M059J (cell line): ENCODE measurements around the gene ATXN7. TPM values are rescaled to one million over a fixed set of nuclear protein-coding genes. Genes with fewer than 3 reads are reported as not detected.

ENCODE experiments used
- DNase-seq: peaks from one replicate; pipeline ENCODE4 v3.0.0-alpha.2; 2012; ENCODE audit warnings: low read depth
- total RNA-seq: library from RNA; depleted of rRNA; stranded (reverse); fragments of >200 nt; shearing (Covaris generic); gene quantifications from 2 replicates; pipeline ENCODE4 v1.2.3, GENCODE V29; 2014

ATXN7 gene
- total RNA-seq, 1 experiment from 2014 or later, result 5.4 TPM

DNA sequence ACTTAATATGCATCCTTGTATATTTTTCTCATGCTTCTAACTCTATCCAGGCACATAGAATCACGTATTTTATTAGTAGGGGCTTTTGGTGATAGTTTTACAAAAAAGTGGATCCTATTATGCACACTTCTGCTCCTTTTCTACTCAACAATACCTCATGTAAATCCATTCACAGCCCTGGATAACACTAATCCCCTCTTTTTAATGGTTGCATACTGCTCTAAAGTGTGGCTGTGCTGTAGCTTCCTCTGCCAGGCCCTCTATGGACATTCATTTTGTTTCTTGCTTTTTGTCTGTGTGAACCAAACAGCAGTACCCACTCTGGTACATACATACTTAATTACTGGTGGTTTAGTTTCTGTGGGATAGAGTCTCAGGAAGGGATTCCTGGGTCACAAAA is 99.8 kb downstream of the ATXN7 start:
- DNase-seq, result no peak

DNA sequence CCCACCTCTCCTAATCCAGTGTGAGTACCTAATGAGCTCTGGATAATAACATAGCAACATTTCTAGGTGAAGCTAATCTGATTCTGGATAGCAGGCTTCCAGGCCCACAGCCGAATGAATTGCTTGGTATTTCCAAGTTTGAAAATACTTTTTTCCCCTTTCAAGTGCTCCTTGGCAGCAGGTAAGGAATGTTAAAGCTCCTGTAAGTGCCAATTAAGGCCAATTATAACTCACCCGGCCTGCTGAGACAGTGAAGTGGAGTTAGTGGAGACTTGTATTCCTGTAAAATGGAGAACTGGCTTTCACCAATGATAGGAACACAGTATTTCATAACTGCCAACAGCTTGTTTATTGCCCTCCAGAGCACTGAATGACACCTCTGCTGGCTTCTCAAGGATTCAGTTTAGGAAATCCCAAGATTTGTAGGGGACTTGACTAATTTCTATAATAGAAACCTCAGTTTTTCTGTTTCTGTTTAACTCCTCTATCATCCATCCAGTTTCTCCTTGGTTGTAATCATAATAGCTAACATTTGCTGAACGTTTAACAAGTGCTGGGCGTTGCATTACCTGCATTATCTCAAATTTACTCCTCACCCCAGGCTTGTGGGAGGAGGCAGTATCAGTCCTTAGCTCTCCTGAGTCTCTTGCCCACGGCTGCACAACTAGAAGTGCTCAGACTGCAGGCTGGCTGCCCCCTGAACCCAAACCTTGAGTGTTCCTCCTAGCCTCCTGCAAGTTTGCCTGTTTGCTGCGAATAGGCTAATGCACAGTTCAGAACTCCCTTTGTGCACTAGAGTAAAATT is 101.2 kb downstream of the ATXN7 start:
- no peak for DNase-seq

GRCh38 chr3:63966007-63966406 is 102.3 kb downstream of the ATXN7 start:
- DNase-seq, result no peak

GRCh38 chr3:63966871-63967270 is 103.2 kb downstream of the ATXN7 start:
- no peak for DNase-seq

- peak; percentile 40 for DNase-seq
Observed at GRCh38 chr3:63967675-63968611, 104.3 kb downstream of the ATXN7 start.

GRCh38 chr3:63968612-63969350 is 105.1 kb downstream of the ATXN7 start:
- peak; percentile 41 for DNase-seq

DNA sequence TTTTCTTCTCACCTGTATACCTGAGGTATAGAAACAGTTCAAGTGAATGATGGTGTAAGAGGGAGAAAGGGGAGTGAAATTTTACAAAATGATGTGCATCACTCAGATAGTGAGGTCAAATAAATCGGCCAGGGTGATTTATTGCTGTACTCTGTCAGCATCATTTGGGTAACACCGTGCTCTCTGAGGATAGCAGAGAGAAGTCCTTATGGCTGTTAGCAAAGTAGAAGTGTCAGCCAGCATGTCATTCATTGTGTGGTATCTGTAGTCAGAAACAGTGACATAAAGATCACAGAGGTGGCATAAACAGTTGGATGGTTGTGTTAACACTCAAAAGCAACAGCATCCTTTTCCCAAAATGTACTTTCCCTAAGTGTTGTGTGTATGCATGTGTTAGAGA is 106.2 kb downstream of the ATXN7 start:
- no peak for DNase-seq

- DNase-seq, result no peak
Observed at GRCh38 chr3:63970631-63971475, 107.2 kb downstream of the ATXN7 start.

DNA sequence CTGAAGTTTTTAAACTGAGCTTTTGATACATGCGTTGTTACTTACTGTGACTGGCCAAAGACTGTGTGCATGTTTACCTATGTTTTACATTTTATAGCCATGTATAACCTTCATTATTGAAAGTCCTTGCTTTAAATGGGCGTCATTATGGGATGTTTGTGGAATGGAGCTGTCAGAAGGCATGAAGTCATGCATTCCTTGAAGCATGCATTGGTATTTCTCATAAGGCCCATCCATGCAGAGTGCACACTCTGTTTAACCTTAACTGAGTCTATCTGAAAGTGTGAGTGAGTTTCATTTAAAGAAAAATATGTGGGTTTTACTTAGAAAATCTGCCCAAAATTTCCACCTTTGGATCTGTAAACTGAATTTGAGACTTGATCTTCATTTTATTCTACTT is 108.5 kb downstream of the ATXN7 start:
- DNase-seq, result peak; percentile 25

DNA sequence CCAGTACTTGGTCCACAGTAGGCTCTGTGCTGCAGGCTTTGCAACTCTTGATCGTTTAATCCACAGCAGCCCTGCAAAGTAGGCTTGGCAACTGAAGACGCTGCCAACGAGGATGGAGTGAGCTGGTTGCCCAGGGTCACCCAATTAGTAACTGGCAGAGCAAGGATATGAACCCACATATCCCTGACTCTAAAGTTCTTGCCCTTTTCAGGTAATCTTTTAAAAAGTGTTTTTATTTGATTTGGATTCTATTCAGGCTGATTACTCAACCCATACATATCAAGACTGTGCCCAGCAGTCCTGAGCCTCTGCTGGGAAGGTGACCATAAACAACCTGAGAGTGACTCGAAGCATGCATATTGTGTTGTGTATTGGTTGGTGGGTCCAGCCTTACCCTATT is 109.3 kb downstream of the ATXN7 start:
- DNase-seq, result no peak

DNA sequence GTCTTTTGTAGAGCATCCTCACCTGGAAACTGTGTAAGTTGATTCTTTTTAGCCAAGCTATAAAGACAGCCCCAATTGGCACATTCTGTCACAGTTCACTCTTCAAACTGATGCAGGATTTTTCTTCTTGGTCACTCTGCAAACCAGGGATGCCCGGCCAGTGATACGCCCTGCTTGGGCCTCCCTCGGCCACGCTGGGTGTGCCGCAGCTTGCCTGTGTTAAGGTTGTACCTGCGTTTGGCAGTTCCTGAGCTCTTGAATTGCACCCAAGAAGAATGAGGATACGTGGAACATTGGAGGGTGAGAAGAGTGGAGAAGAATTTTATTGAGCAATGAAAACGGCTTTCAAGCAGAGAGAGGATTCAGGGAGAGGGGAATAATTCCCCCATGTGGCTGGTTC is 109.7 kb downstream of the ATXN7 start:
- DNase-seq, result no peak

DNA sequence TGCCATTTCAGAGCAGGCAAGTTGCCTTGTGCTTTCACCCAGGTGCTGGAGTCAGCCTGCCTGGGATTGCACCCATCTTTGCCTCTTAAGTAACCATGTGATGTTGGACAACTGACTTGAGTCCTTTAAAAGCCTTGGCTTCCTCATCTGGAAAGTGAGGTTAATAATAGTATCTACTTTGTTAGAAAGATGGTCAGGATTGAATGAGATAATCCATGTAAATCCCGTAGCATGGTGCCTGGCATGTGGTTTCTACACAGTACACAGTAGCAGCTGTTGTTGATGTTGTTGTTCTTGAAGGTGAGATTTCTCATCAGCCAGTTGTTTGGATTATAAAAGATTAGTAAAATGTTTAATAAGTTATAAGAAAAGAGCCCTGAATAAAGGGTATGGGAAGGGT is 110.8 kb downstream of the ATXN7 start:
- DNase-seq, result no peak

GRCh38 chr3:63975723-63976122 is 112.1 kb downstream of the ATXN7 start:
- peak; percentile 48 for DNase-seq

DNA sequence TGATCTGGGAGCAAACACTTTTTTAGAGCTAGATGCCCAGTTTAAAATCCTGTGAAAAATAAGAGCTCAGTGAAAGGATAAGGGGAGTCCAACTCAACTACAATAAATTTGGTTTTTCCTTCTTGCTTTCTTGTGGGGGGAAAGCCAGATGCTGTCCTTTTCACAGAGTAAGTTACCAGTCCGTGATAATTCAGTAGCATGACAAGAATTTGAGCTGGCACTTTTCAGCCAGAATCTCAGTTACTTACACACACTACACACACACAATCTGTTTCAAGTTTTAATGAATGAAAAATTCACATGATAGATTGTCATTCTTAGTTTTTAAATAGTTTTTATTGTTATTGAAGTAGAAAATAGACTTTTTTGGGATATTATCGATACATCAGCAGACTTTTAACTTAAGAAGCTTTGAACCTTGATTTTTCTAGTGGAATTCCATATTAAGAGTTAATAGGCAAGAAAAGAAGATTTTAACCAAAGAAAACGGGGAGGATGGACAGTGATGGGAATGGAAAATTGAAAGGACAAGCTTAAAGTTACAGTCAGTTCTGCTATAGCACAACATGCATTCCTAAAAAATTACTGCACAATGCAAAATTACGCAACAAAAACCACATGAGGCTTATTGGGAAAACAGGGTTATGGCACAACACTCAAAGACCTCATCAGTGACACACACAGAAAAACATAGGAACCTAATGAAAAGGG is 112.6 kb downstream of the ATXN7 start:
- peak; percentile 81 for DNase-seq

- no peak for DNase-seq
Observed at GRCh38 chr3:63976872-63977200, 113.2 kb downstream of the ATXN7 start.

GRCh38 chr3:63977893-63978292 is 114.2 kb downstream of the ATXN7 start:
- no peak for DNase-seq

DNA sequence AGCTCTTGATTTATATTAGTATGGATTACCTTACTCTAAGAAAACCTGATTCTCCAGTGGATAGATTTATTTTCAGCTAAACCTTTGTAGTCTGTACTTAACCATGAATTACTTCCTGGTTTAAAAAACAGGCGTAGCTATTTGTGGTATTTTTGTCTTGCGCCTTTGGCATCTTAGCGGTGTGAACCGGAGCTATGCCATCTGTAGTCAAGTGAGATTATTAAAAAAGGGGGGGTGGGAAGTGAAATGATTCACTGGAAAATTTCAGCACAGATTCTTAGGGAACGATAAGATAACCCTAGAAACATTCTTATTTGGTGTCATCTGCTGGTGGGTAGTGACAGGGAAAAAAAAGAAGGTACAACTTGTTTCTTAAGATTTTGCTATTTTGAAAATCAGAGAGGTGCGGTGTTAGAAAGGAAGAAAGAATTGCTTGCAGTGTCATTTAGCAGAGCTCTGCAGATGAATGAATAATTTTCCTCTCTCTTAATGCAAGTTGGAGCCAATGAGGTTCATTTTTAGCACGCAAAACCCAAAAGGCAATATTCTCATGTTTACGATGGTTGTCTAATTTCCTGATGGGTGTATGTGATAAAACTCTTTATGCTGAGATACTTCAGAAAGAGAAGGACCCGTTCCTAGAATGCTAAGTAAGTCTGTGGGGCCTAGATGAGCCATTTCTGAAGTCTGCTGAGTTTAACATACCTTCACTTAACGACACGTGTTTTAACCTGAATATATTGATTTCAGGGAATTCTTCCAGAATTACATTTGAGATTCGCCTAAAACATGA is 115.6 kb downstream of the ATXN7 start:
- peak; percentile 1 for DNase-seq

DNA sequence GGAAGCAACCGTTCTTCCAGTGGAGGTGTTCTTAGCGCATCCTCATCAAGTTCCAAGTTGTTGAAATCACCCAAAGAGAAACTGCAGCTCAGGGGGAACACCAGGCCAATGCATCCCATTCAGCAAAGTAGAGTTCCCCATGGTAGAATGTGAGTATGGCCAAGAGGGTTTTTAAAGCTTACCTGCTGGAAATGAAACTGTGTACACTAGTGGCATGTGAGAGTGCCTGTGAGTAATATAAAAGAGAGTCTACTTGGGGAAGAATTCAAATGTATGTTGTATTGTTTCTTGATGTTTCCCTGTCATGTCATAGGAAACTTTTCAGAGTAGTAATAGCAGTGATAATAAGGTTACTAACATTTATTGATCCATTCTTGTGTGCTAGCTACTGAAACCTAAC is 116.4 kb downstream of the ATXN7 start:
- DNase-seq, result no peak

GRCh38 chr3:63980830-63981498 is 117.3 kb downstream of the ATXN7 start:
- no peak for DNase-seq
